Endothelial cell of umbilical vein (primary cell): ENCODE measurements around the gene PKNOX2. TPM values are rescaled to one million over a fixed set of nuclear protein-coding genes. Genes with fewer than 3 reads are reported as not detected.

Experiments used
- BruUV-seq: library from RNA; stranded (reverse); fragments of 400-500 nt; replicated peaks from 2 replicates; lab custom pipeline; 2021; lab: Mats Ljungman, UMichigan
- CTCF ChIA-PET: fragments of 300-600, 350-600 bp; sonication (Branson Sonifier 250); formaldehyde crosslinking; loops from one replicate; lab custom pipeline; 2021; ENCODE audit warnings: antibody characterized with exemption, inconsistent platforms; lab: Charles Lee
- POLR2A ChIA-PET: fragments of 300-600, 350-600 bp; sonication (Branson Sonifier 250); formaldehyde crosslinking; loops from one replicate; lab custom pipeline; 2021; ENCODE audit warnings: antibody characterized with exemption, inconsistent platforms; lab: Charles Lee
- DNase-seq: peaks from one replicate; pipeline ENCODE4 v3.0.0-alpha.2; 2011; ENCODE audit warnings: low read depth, low spot score
- FAIRE-seq: peaks from 2 replicates; lab custom pipeline; 2011; peaks lifted over from hg19 to GRCh38; lab: Jason Lieb, UNC
- H2AFZ ChIP-seq: 2 replicates; pipeline ENCODE4 v1.6.0; 2012; ENCODE audit warnings: low read depth, low read length, control low read depth, inconsistent platforms
- H3K27ac ChIP-seq: 2 replicates; pipeline ENCODE4 v1.5.1; 2011; ENCODE audit warnings: low read depth, mild to moderate bottlenecking, control low read depth, low read length, moderate library complexity; ENCODE audit not compliant: insufficient read depth
- H3K27me3 ChIP-seq, 2 experiments: 2 replicates each; pipeline versions ENCODE4 v1.6.0 to v1.6.1; 2011; ENCODE audit warnings: low read length in 2 of 2, mixed read lengths in 1 of 2; ENCODE audit not compliant: control insufficient read depth in 2 of 2, insufficient read depth in 2 of 2
- H3K36me3 ChIP-seq, 2 experiments: 2 replicates in 1 of 2; 3 replicates in 1 of 2; pipeline ENCODE4 v1.5.1; 2011; ENCODE audit warnings: low read length in 2 of 2, mild to moderate bottlenecking in 1 of 2, moderate library complexity in 1 of 2; ENCODE audit not compliant: control insufficient read depth in 2 of 2, insufficient read depth in 2 of 2; ENCODE audit errors: extremely low read depth in 1 of 2
- H3K4me1 ChIP-seq: 3 replicates; pipeline ENCODE4 v1.5.1; 2011; ENCODE audit warnings: mild to moderate bottlenecking, low read length; ENCODE audit not compliant: control insufficient read depth, insufficient read depth; ENCODE audit errors: extremely low read depth
- H3K4me2 ChIP-seq: 2 replicates; pipeline ENCODE4 v1.6.1; 2011; ENCODE audit warnings: low read length, control low read depth, mixed read lengths; ENCODE audit not compliant: insufficient read depth
- H3K4me3 ChIP-seq, 3 experiments: fragments of 200-600 bp in 1 of 3; sonication (generic), shearing (Covaris generic) in 1 of 3; replicated peaks in 1 of 3; 2 replicates each; pipeline ENCODE4 v1.5.1; 2011 to 2016; ENCODE audit warnings: control low read depth in 3 of 3, low read length in 3 of 3, mild to moderate bottlenecking in 2 of 3, inconsistent platforms in 1 of 3, low read depth in 1 of 3, moderate library complexity in 1 of 3; ENCODE audit not compliant: insufficient read depth in 1 of 3
- H3K79me2 ChIP-seq: 2 replicates; pipeline ENCODE4 v1.6.0; 2012; ENCODE audit warnings: low read length, inconsistent platforms; ENCODE audit not compliant: control insufficient read depth, insufficient read depth
- H3K9ac ChIP-seq: replicated peaks from 2 replicates; pipeline ENCODE3; 2011; ENCODE audit warnings: low read length, control low read depth; ENCODE audit not compliant: insufficient read depth; ENCODE audit errors: extremely low read depth
- H3K9me1 ChIP-seq: replicated peaks from 3 replicates; pipeline ENCODE4 v1.6.0; 2011; ENCODE audit warnings: mild to moderate bottlenecking, low read length; ENCODE audit not compliant: control insufficient read depth, insufficient read depth; ENCODE audit errors: extremely low read depth
- H3K9me3 ChIP-seq: replicated peaks from 2 replicates; pipeline ENCODE4 v1.5.1; 2012; ENCODE audit warnings: low read length, inconsistent platforms; ENCODE audit not compliant: control insufficient read depth, insufficient read depth
- H4K20me1 ChIP-seq: replicated peaks from 2 replicates; pipeline ENCODE3; 2011; ENCODE audit warnings: mild to moderate bottlenecking, low read length; ENCODE audit not compliant: control insufficient read depth, insufficient read depth; ENCODE audit errors: extremely low read depth
- CTCF ChIP-seq, 2 donors: IDR thresholded peaks; 1 replicate in 1 of 2; 2 replicates in 1 of 2; pipeline ENCODE4 v1.5.1; 2011; ENCODE audit warnings: low read length in 2 of 2, mild to moderate bottlenecking in 2 of 2, moderate library complexity in 2 of 2, control low read depth in 1 of 2, inconsistent platforms in 1 of 2, low read depth in 1 of 2; ENCODE audit not compliant: insufficient read depth in 1 of 2; ENCODE audit errors: extremely low read depth in 1 of 2
- EZH2 ChIP-seq: IDR thresholded peaks from 2 replicates; pipeline ENCODE4 v1.6.1; 2012; ENCODE audit warnings: borderline replicate concordance, low read depth, mild to moderate bottlenecking, moderate library complexity, low read length, inconsistent platforms; ENCODE audit not compliant: severe bottlenecking
- FOS ChIP-seq: IDR thresholded peaks from 2 replicates; pipeline ENCODE4 v1.6.1; 2011; ENCODE audit warnings: mild to moderate bottlenecking, low read length, moderate library complexity, borderline replicate concordance; ENCODE audit not compliant: insufficient read depth
- GATA2 ChIP-seq: IDR thresholded peaks from 2 replicates; pipeline ENCODE4 v1.7.0; 2011; ENCODE audit warnings: low read depth, mild to moderate bottlenecking, moderate library complexity, mixed read lengths, low read length; ENCODE audit not compliant: insufficient read length, insufficient read depth
- JUN ChIP-seq: IDR thresholded peaks from 2 replicates; pipeline ENCODE4 v1.6.1; 2011; ENCODE audit warnings: borderline replicate concordance, low read depth; ENCODE audit not compliant: insufficient read length, insufficient read depth
- MAX ChIP-seq: IDR thresholded peaks from 2 replicates; pipeline ENCODE4 v1.6.1; 2011; ENCODE audit not compliant: insufficient read depth, insufficient read length
- MYC ChIP-seq: IDR thresholded peaks from one replicate; pipeline ENCODE4 v1.6.1; 2011; ENCODE audit warnings: mild to moderate bottlenecking, low read depth, low read length
- POLR2A ChIP-seq: IDR thresholded peaks from 2 replicates; pipeline ENCODE4 v1.6.1; 2012; ENCODE audit warnings: low read depth, mild to moderate bottlenecking, control low read depth, low read length
- POLR2AphosphoS5 ChIP-seq: IDR thresholded peaks from 2 replicates; pipeline ENCODE4 v1.6.1; 2012; ENCODE audit warnings: low read depth, mild to moderate bottlenecking, control low read depth, low read length, moderate library complexity; ENCODE audit not compliant: insufficient read depth
- dilution Hi-C: fragments of 300-500 bp; cut with MboI; formaldehyde crosslinking; loops from one replicate; pipeline ENCODE4 v1.15.0; 2019; ENCODE audit warnings: low sequenced_read_pairs; ENCODE audit not compliant: extremely low pct_ligation_motif_present
- intact Hi-C: fragments of 100-400 bp; cut with micrococcal nuclease; formaldehyde crosslinking; loops from one replicate; pipeline ENCODE4 v1.10.0; 2022
- polyA plus RNA-seq, 4 experiments: library from polyadenylated mRNA; depleted of rRNA in 3 of 4; stranded (reverse) in 3 of 4; unstranded in 1 of 4; fragments of >200 nt; gene quantifications; 2 replicates each; pipeline versions ENCODE4 v1.2.1 to v1.2.3, GENCODE V29; 2011 to 2012; ENCODE audit warnings: missing spikeins in 1 of 4
- total RNA-seq: library from RNA; stranded (reverse); gene quantifications from 2 replicates; pipeline ENCODE4 v1.2.3, GENCODE V29; 2021

The PKNOX2 gene
- total and polyA plus RNA-seq, 2 donors (not counting 3 experiments of a cell fraction or from before 2014, with no cell fraction given): 0.11 to 0.91 TPM

- H3K9me3 ChIP-seq: no peaks in the 10 kb centered on the region
- no peaks in the 10 kb centered on the region for H3K79me2 ChIP-seq
- dilution Hi-C loops (no loop called here), intact Hi-C loops (no loop called here)
- no peaks in the 10 kb centered on the region for H4K20me1 ChIP-seq
- DNase-seq (no peak), FAIRE-seq (no peak)
- H3K36me3 ChIP-seq: no peaks in the 10 kb centered on the region
- no TSS peak for BruUV-seq
- POLR2A ChIA-PET: no interaction called here
- H3K27me3 ChIP-seq: peaks cover 0 to 2% of the 10 kb centered on the region in 2 experiments
- no peaks in the 10 kb centered on the region for H3K4me1 ChIP-seq
- H2AFZ ChIP-seq: no peak overlapping the region
- H3K9ac ChIP-seq: no peak overlapping the region
- CTCF ChIA-PET: interaction anchor here (0.7 kb wide), 1 partner anchor 17 kb away, joined by 4 read pairs; no protein-coding TSS in a partner anchor
- H3K4me3 ChIP-seq: no peak overlapping the region
- no peak for TF ChIP-seq MYC
- TF ChIP-seq EZH2: no peak
- no peak for TF ChIP-seq MAX
- TF ChIP-seq CTCF (IDR thresholded peaks at IDR 0.05; ENCODE audit: extremely low read depth in 1 of 2, insufficient read depth in 1 of 2, low read depth in 1 of 2, low read length in 2 of 2): no peak
- TF ChIP-seq FOS: no peak
- no peaks in the 10 kb centered on the region for H3K9me1 ChIP-seq
- no peak overlapping the region for H3K4me2 ChIP-seq
- no peak overlapping the region for H3K27ac ChIP-seq
Observed at GRCh38 chr11:125412177-125412496, 247.6 kb downstream of the PKNOX2 start.

DNA sequence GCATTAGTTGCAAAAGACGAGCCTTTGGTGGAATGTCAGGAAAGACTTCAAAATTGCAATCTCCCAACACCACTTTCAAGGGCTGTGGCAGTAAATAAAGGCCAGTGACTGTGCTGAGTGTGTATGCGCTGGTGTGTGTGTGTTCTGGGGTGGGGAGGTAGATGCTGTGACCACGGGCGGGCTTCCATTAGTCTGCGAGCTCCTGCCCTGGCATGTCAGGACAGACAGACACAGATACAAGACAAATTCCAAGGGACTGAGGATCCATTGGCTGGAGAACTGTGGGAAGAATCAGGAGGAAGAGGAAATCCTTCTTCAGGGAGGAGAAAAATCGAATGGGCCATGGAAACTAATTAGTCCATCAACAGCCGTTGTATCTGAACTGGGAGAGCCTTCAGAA, 248.0 kb downstream of the PKNOX2 start:
- H3K27ac ChIP-seq: no peak overlapping the region
- CTCF ChIA-PET: interaction anchor here (0.7 kb wide), 1 partner anchor 17 kb away, joined by 4 read pairs; no protein-coding TSS in a partner anchor
- intact Hi-C loops (no loop called here), dilution Hi-C loops (no loop called here)
- DNase-seq (no peak), FAIRE-seq (no peak)
- H3K9ac ChIP-seq: no peak overlapping the region
- H2AFZ ChIP-seq: no peak overlapping the region
- H3K27me3 ChIP-seq: peaks cover 0 to 1% of the 10 kb centered on the region in 2 experiments
- no peak overlapping the region for H3K4me2 ChIP-seq
- no TSS peak for BruUV-seq
- H3K9me3 ChIP-seq: no peaks in the 10 kb centered on the region
- POLR2A ChIA-PET: no interaction called here
- no peaks in the 10 kb centered on the region for H4K20me1 ChIP-seq
- H3K9me1 ChIP-seq: no peaks in the 10 kb centered on the region
- TF ChIP-seq FOS (no peak), MAX (no peak), CTCF (IDR thresholded peaks at IDR 0.05; ENCODE audit: extremely low read depth in 1 of 2, insufficient read depth in 1 of 2, low read depth in 1 of 2, low read length in 2 of 2) (no peak), POLR2A (no peak), POLR2AphosphoS5 (no peak), EZH2 (no peak), GATA2 (no peak), MYC (no peak), JUN (no peak)
- H3K4me3 ChIP-seq: no peak overlapping the region
- H3K36me3 ChIP-seq: no peaks in the 10 kb centered on the region
- H3K4me1 ChIP-seq: no peaks in the 10 kb centered on the region
- no peaks in the 10 kb centered on the region for H3K79me2 ChIP-seq
